HG03066 (cell line): ENCODE results near the gene AP1S1.
A peak's percentile ranks its signal among the peaks of the same experiment; 100 is the strongest.

ENCODE experiments used
- ATAC-seq: cut with Tn5 transposase; IDR thresholded peaks from one replicate; pipeline ENCODE4 v1.9.1; 2021; ENCODE audit warnings: low read depth; ENCODE audit not compliant: unreplicated experiment

Gene AP1S1

DNA sequence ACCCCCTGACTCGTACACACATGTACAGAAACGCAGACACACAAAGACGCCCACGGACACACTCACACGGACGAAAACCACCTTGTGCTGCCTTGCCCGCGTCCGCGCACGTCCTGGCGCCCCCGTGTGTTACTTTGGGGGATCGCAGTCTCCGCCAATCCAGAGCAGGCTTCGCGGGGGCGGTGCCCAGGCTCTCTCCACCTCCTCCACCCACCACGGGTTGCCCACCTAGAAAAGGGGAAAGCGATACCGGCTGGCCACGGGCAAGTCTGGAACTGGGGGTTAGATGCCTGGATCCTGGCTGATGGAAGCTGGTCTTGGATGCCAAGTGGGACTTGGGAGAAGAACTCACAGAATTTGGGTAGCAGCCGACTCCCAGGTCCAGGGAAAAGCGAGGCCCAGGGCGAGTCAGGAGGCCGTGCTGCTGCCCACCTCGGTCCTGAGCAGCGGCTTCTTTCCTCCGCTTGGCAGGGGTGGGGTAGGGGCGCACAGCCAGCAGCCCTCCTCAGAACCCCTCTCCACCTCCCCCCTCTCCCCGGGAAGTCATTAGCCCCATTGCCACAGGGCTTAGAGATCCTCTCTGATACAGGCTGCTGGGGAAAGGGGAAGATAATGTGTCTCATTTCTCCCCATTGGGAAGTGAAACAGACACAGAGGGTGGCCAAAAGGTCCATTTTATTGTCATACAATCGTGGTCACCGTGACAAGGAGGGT, 15.7 kb downstream of the AP1S1 start:
- ATAC-seq = no peak

DNA sequence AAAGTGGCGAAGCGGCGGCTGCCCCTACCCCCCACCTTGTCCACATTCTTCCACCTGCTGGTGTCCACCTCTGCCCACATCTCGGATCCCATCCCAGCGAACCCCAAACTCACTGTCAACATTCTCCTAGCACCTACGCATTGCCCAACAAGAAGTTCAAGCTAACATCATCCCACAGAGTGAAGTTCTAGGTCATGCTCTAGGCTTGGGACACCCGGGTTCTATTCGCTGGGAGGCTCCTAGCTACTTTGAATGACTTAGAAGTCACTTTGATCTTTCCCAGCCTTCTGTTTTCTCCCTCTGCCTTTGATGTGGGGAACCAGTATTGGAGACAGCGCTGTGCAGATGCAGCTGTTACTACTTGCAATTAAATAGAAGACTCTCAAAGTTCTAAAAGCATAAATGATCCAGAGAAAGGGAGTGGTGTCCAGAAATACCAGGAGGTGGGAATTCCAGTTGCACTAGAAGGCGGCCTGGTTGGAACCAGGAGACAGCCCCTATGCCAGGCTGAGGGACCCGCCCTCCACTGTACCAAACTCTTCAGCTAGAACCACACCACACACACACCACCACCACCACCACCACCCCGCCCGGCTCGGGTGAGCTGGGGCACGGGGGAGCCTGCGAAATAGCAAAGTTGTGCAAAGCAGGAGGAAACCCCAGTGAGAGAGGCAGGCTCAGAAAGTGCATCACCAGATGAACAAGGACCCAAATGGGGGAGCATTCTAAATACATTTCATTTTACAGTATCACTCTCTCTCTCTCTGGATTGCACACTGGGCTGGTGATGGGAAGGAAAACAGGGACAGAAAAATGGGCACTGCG, 16.6 kb downstream of the AP1S1 start:
- ATAC-seq = no peak

DNA sequence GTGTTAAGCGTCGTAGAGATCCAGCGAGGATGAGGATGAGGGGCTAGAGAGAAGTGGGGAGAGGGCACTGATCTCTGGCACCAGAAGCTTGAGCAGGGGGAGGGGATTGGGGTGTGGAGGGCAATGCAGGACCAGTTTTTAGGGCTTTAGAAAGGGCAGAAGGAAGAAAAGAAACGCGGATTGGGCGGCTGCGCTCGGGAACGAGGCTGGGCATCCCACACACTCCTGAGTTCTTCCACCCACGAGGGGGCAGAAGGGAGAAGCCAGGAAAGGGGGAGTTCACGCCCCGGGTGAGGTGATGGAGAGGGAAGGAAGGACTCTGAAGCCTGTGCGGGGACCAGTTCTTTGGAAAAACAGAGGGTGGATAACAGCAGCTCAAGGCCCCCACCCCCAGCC, 17.2 kb downstream of the AP1S1 start:
- ATAC-seq = no peak

- no peak for ATAC-seq
These were observed 18.0 kb downstream of the AP1S1 start for GRCh38 chr7:101172005-101172853.

DNA sequence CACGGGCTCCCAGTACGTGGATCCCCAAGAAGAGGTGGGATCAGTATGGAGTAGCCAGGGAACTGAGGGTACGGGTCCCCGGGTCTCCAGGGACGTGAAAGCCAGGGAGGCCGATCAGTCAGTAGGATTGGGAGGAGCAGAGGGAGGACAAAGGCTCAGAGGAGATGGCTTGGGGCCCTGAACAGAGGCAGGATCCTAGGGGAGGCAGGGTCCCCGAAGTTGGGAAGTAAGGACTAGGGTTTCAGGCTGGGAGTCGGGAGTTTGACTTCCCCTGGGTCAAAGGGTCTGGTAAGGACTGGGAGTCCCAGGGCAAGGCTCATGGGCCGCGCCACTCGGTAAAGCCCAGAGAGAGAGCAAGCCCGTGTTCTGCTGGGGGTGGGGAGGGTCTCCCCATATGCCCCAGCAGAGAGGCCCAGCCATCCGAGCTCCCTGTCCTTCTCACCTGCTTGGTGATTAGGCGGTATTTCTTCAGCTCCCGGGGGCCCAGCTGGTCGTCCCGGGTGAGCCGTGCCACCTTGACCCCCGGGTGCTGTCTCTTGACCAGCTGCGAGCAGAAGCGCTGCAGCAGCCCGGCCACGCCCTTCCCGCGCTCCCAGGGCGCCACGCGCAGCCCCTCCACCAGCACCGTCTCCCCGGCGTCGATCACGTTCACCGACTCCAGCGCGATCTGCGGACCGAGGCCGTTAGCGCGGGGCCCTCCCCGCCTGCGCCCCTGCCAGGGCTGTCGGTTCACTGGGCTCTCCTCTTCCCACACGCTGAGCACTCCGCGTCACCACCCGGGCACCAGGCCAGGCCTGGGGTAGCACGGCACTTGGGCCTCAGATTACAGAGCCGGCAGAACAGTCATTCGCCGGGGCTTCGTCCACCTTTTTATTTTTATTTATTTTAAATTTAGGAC, 18.8 kb downstream of the AP1S1 start:
- ATAC-seq = no peak

GRCh38 chr7:101173752-101174244, 19.5 kb downstream of the AP1S1 start:
- ATAC-seq = peak; percentile 66

- ATAC-seq = no peak
These were observed 20.1 kb downstream of the AP1S1 start for GRCh38 chr7:101174322-101174854.

GRCh38 chr7:101175664-101176063, 21.4 kb downstream of the AP1S1 start:
- no peak for ATAC-seq

DNA sequence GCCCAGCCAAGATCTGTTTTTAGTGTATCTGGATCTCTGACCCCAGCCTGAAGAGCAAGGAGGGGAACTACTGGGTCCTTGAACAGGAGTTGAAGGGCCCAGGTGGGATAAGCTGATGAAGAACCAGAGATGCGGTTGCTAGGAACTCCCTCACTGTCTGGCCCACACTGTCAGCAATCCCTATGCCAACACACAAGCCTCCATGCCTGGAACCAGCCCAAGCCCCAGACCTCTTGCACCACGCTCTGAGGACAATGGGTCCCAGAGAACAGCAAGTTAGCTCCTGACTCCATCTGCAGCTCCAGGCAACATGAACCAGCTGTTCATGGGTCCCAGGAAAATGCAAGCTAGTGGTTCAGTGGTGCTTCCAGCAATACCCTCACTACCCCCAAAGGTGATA, 23.4 kb downstream of the AP1S1 start:
- ATAC-seq = no peak

GRCh38 chr7:101179117-101179516, 24.8 kb downstream of the AP1S1 start:
- ATAC-seq = no peak

DNA sequence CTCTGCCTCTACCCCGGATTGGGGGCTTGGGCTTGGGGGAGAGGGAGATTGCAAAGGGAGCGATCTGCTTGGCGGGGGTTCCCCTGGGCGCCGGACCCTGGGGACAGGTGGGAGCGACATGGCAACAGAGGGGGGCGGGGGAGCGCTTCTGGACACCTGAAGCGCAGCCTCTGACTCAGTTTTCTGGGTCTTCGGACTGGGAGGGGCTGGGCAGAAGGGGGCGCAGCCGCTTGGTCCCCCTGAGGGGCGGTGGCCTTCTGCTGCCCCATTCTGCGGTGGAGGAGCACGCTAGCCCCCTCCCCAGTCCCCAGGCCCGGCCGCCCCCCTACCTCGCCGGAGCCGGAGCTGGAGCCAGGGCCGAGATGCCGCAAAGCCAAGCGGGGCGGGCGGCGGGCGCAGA, 25.4 kb downstream of the AP1S1 start:
- ATAC-seq = no peak

- ATAC-seq = no peak
These were observed 26.0 kb downstream of the AP1S1 start, which contains the start of gene NAT16 for GRCh38 chr7:101180130-101180755. NAT16 (minus strand) TSS chr7:101180293; CDS start chr7:101174807, 5,486 bp downstream.

DNA sequence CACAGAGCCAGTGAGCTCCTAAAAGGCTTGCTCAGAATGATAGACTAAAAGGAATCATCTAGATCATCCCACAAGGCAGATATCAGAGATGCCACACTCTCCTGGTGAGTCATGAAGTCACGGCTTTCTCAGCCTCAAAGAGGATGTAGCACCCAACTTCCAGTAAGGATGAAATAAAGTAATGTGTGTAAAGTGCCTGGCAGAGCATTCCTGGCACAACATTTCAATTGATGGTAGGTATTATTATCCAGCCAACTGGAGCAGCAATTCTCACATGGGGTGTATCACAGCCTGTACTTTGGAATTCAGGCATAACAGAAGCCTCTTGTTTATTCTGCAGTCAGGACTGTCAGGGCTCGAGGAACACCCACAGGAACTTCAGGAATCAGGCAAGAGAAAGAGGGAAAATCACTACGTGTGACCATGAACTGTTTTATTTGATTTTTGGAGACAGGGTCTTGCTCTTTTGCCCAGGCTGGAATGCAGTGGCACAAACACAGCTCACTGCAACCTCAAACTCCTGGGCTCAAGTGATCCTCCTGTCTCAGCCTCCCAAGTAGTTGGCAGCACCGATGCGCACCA, 31.1 kb downstream of the AP1S1 start:
- ATAC-seq = no peak

GRCh38 chr7:101186194-101186593, 31.9 kb downstream of the AP1S1 start:
- ATAC-seq = no peak

DNA sequence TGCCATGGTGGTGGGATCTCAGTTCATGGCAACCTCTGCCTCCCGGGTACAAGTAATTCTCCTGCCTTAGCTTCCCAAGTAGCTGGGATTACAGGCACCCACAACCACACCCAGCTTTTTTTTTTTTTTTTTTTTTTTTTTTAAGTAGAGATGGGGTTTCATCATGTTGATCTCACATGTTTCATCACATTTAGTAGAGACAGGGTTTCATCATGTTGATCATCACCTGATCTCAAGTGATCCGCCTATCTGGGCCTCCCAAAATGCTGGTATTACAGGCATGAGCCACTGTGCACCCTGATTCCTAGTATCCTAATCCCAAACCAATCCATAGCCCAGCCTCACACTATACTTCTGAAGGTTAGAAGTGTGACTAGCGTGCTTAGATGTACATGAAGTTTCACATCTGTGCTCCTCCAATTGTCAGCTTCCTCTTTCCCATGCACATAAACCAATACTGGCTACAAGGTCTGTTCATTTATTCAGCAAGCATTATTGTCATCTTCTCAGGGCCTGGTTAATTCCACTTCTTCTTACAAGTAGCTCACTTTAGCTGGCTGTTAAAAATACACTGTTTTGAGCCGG, 32.7 kb downstream of the AP1S1 start:
- ATAC-seq = no peak

DNA sequence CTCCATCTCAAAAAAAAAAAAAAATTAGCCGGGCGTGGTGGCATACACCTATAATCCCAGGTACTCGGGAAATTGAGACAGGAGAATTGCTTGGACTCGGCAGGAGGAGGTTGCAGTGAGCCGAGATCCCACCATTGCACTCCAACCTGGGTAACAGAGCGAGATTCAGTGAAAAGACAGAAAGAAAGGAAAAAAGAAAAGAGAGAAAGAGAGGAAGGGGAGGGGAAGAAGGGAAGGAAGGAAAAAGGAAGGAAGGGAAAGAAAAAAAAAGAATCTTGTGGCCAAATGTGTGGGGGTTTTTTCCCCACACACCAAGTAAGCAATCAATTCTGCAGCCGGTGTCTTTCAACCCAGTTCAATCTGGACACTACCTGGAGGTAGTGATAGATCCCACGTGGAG, 34.8 kb downstream of the AP1S1 start:
- no peak for ATAC-seq

DNA sequence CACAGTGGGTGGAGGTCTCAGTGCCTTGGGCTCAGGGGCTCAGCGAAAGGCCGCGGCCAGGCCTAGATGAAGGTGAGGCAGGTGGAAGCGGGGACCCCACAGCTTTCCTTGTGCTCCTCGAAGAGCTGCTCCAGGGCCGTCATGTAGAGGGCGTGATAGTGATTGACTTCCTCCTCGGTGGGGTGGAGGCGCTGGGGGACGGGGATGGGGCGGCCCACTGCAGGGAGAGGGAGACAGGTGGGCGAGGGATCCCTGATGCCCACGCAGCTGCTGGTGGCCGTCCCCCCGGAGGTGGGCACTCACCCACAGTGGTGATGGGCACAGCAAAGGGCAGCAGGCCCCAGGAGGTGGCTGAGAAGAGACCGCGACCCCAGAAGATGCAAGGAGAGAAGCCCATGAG, 41.6 kb downstream of the AP1S1 start:
- ATAC-seq = no peak

GRCh38 chr7:101197991-101198390, 43.7 kb downstream of the AP1S1 start:
- no peak for ATAC-seq
